GM18520 (cell line): ENCODE measurements around the gene CRELD2.
"Not testable (repeated sequence)": the region's sequence is repeated elsewhere in the genome, so short reads cannot be mapped to it uniquely, and the experiment has no call there.

Experiments
- ATAC-seq: cut with Tn5 transposase; IDR thresholded peaks from one replicate; pipeline ENCODE4 v1.9.1; 2021; ENCODE audit not compliant: unreplicated experiment

The CRELD2 gene

DNA sequence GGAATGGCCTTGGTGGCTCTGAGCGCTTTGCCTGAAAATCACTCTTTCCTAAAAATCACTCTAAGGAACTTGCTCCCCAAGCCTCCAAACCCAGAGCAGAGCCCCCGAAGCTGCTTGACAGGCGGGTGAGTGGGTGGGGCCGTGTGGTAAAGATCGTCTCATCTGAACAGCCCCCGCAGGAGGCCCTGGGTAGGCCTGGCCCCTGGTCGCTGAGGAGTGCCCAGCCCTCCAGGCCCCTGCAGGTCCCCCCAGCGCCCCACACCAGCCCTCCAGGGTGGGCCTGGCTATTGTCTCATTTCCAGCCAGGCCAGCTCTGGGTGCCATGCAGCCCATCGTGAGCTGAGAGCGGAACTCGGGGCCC, 25.0 kb downstream of the CRELD2 start:
- no peak for ATAC-seq

DNA sequence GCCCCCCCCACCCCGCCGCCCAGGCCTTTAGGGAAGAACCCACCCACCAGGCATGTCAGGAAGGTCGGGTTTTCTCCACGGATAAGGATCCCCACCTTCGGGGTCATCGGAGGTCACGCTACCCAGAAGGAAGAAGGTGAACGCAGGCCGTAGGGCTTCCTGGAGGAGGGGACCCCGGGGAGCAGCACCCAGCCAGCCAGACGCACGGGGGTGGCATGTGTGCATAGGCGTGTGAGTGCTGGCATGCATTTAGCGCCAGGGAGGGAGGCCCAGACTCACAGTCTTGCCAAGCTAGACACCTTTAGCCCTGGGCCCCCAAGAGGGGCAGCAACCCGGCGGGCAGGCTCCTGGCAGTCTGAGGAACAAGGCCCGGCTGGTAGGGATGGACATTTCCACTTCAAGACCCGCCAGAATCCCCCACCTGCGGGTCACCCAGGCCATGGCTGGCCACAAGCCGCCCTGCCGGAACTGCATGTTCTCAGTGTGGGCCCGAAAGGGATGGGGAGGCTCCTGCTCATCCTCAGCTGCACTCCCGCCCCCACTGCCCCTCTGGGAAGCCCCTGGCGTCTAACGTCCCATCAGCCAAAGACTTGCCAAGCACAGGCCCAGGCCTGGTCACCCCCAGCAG, 25.5 kb downstream of the CRELD2 start:
- no peak for ATAC-seq

DNA sequence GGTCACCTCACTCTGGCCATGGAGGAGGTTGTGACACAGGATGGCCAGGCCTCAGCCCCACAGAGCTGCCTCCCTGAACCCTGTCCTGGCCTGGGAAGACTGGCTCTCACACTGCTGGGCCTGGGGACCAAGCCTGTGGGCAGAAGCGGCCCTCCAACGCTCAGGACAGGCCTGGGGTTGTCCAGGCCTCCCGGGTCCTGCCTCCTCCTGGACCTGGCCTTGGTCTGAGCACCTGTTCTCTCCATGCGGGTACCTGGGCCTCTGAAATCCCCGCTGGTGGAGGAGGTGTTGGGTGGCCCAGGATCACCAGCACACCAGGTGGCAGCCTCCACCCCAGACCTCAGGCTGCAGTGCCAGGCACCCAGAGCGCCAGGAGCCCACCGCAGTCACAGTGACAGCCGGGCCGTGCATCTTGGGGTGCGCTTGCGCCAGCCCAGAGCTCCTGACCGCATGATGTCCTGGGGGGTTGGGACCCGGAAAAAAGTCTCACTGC, 26.0 kb downstream of the CRELD2 start:
- ATAC-seq: no peak

DNA sequence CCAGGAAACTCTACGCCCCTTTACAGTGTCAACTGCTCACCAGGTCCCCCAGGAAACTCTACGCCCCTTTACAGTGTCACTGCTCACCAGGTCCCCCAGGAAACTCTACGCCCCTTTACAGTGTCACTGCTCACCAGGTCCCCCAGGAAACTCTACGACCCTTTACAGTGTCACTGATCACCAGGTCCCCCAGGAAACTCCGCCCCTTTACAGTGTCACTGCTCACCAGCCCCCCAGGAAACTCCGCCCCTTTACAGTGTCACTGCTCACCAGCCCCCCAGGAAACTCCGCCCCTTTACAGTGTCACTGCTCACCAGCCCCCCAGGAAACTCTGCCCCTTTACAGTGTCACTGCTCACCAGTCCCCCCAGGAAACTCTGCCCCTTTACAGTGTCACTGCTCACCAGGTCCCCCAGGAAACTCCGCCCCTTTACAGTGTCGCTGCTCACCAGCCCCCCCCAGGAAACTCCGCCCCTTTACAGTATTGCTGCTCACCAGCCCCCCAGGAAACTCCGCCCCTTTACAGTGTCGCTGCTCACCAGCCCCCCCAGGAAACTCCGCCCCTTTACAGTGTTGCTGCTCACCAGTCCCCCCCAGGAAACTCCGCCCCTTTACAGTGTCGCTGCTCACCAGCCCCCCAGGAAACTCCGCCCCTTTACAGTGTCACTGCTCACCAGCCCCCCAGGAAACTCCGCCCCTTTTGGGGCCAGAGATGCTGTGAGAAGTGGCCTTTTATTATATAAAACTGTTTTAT, 26.8 kb downstream of the CRELD2 start:
- not testable (repeated sequence) for ATAC-seq

DNA sequence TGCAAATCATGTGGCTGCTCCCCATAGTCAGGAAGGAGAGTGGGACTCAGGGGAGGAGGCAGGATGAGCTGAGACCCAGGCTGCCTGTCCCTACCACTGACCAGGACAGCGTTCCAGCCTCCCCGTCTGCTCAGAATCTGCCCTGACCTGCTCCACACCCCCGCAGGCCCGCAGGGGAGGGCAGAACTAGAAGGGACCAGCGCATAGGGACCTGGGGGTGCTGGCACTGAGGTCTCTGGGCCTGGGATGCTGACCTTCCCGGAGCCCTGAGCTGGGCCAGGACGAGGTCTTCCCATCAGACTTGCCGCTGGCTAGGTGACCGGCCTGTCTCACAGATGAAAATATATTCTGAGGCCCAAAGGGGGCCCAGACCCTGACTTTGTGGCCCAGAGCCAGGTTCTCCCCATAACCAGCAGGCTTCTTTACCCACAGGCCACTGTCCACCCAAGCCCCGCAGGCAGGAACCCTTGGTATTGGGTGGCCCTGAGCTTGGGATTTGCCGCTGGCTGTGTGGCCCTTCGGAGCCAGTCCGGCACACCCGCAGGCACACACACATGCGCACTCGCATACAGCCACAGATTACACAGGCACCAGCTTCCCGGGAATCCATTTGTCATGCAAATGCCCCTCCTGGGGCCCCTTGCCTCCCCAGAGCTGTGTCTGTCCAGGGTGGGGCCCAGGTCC, 28.3 kb downstream of the CRELD2 start:
- no peak for ATAC-seq

DNA sequence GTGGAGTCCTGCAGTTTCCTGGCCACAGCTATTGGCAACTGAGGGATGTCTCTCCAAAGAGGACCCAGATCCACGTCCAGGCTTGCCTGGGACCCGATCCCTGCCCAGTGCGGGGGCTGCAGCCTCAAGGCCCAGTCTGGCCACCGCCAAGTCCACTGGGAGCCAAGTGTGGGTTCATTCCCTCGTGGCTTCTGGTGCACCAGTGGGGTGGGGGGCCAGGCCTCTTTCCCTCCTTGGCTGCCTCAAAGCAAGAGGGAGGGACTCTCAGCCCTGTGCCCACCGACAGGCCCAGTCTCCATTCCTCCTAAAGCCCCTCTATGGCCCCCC, 28.8 kb downstream of the CRELD2 start:
- ATAC-seq: no peak

DNA sequence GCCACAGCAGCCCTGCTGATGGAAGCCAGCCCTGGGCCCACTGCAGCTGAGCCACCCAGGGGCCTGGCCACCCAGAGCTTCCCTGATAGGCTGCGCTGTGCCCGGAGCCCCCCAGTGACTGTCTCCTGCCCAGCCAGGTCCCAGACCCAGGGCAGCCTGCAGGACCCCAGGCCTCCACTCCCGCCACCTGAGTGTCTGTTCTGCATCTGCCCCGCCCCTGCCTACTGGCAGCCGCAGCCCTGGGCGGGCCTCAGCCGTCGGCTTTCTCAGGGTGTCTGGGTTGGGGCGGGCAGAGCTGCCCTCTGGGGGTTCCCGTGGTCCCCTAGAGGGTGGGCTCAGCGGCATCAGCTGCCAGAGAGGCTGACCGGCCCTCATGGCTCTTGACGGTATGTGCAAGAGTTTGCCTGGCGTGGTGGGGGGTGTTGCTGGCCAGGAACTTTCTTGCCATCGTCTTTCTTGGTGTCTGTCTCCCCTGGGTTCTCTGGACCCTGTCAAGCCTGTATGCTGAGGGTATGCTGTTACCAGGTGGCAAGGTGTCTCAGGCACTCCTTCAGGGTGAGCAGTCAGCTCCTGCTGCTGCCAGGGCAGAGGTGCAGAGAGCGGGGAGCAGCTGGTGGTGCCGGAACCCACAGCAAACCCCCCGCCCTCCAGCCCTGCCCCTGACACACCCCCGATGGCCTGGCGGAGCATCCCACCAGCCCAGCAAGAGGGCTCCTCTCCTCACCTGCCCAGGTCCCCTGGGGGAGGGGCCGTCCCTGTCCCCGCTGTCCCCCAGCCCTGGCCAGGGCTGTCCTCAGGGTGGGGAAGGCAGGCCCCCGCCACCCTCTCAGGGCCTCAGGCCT, 29.9 kb downstream of the CRELD2 start:
- ATAC-seq: no peak

DNA sequence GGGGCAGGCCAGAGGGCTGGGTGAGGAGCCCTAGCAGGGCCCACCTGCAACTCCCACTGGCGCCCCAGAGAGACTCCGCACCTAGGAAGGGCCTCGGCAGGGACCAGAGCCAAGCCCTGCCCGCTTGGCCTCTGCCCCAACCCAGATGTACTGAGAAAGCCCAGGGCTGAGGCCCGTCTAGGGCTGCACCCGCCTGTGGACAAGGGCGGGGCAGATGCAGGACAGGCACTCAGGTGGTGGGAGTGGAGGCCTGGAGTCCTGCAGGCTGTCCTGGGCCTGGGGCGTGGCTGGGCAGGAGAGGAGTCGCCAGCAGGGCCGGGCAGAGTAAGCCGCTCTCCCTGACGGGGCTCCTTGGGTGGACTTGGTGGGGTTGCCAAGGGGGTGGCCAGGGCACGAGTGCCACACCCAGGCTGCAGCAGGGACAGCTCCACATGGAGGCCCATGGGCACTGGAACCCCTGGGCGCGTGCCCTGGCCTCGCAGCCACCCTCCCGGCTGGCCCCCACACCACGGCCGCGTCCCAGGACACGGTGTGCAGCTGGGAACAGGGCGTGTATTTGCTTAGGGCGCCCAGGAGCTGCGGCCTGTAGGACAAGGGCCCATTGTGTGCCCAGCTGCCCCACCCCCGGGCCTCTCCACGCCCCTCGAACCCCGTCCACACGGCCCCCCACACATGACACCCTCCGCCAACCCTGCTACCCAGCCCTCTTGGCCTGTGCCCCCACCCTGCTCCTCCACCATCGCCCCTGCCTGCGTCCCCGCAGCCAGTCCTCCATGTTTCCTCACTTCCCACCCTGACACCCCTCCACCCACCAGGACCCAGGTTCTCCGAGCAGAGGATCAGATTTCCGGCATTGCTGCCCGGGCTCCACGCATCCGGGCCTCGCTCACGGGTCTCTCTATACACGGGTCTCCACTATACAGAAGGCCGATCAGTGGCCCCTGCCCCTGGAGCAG, 30.8 kb downstream of the CRELD2 start:
- ATAC-seq: no peak

DNA sequence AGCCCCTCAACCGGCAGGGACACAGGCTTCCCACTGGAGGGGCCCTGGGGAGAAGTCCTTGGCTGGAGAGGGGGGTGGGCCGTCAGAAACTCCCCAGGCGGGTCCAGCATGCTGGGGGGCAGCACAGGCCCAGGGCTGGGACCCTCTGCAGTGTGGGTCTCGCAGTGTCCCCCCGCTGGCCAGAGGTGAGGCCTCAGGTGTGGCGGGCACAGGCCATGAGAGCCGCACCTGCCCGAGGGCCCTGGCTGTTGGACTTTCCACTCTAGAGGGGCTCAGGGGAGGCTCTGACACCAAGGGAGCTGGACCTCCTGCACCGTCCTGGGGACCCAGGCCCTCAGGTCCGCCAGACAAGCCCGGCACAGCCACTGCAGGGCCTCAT, 31.5 kb downstream of the CRELD2 start:
- no peak for ATAC-seq

DNA sequence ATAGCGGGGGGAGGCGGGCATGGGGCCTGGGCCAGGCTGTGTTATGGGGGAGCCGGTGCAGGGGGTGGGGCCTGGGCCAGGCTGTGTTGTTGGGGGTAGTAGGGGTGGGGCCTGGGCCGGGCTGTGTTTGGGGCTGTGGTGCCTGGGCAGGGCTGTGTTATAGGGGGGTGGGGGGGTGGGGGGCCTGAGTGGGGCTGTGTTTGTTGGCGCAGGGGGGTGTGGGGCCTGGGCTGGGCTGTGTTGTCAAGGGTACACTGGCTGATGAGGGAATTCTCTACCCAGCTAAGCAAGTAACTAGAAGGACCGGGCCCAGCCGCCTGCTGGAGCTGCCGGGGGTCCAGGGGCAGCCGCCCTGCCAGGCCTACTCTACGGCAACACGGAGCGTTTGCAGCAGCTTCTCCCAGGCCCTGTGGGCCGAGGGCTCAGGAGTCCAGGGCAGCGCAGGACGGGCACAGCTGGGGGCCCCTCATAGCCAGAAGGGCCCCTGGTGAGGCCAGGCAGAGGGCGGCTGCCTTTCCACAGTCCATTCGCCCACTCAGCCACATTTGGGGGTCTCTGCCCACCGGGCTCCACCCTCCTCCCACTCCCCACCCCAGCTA, 32.1 kb downstream of the CRELD2 start:
- no peak for ATAC-seq

DNA sequence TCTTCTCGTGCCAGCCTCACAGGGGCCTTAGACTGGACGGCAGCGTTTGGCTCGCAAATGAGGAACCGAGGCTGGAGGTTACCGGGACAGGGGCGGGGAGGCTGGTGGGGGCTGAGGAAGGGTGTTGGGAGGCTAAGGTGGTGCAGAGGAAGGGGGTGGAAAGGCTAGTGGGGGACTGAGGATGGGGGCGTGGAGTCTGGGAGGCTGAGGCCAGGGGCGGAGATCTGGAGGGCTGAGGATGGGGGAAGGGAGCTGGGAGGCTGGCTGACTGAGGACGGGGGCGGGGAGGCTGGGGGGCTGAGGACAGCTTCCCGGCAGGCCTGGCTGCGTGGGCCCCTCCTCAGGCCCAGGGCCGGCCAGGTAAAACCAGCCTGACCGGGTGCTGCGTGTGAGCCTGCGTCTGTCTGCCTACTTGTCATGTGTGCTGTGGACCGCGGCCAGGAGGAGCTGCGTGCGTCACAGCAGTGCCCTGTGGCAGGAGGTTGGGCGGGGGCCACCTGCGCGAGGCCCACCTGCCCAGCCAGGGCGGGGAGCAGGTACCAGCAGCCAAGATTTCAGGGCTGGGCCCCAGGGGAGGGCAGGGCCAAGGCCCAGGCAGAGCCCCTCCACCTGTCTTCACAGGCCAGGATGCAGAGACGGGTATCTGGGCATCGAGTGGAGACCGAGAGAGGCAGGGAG, 32.7 kb downstream of the CRELD2 start:
- no peak for ATAC-seq

DNA sequence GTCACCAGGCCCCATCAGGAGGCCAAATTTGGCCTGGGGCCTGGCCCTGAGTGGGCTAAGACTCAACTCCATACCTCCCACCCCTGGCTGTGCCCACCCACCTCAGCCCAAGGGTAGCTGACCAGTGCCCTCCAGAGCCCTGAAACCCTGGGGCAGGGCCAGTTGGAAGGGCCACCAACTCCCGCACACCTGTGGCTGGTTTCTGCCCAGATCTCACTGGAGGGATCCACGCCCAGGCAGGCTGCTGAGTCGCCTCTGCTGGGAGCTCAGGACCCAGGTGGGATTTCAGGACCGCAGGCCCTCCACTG, 33.2 kb downstream of the CRELD2 start:
- no peak for ATAC-seq

DNA sequence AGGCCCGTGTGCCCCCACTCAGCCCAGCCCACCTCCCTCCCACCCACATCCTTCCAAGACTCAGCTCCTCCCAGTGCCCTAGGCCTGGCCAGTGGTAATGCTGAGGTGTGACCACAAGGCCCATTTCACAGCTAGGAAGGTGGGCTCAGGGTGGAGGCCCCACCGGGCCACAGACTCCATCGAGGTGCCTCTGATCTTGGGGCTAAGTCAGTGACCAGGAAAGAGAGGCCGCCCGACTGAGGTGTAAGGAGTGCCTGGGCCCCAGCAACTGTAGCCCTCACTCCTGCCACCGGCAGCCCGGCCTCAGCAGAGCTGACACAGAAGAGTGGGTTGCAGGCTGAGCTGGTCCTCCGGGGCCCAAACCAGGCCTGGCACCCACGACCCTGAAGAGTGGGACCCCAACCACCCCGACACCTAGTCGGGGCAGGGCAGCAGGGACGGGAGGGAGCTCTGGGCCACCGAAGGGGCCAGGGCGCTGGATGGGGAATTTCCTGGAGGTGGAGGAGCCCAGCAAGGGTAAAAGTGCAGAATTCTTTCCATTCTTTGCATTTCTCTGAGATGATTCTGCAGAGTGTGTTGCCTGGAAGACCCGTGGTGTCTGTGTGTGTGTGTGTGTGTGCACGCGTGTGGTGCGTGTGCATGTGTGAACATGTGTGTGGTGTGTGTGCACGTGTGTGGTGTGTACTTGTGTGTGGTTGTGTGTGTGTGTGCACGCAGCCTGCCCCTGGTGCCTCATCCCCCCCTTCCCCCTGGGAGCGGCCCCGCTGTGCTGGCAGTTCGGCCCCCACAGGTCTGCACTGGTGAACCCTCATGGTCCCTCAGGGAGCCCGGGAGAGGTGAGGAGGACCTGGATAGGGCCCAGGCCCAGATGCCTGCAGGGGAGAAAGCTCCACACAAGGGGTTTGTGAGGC, 33.8 kb downstream of the CRELD2 start:
- no peak for ATAC-seq

DNA sequence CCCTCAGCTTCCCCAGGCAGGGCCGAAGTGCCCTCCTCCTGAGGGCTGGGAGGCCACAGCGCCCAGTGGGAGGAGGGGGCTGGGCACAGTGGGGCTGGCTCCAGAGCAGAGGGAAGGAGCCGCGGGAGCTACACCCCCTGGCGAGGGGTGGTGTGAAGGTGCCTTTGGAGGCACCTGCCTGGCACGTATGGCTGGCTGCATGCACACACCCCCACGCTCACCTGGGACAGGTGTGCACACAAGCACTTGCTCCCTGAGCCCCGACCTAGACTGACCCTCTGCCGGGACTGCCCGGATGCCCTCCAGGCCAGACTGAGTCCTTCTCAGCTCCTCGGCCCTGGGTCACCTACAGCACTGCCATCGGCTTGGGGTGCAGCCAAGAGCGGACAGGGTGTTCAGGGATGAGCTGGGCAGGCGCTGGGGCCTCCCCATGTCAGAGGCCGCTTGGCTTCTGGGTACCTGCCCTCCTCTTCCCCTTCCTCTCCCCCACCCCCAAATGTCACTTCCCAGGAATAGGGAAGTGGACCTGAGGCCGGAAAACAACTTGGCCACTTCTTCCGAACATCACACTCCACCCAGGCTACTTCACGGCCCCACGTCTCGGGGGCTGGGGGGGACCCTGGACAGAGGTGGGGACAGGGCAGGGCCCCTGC, 34.7 kb downstream of the CRELD2 start:
- ATAC-seq: no peak

DNA sequence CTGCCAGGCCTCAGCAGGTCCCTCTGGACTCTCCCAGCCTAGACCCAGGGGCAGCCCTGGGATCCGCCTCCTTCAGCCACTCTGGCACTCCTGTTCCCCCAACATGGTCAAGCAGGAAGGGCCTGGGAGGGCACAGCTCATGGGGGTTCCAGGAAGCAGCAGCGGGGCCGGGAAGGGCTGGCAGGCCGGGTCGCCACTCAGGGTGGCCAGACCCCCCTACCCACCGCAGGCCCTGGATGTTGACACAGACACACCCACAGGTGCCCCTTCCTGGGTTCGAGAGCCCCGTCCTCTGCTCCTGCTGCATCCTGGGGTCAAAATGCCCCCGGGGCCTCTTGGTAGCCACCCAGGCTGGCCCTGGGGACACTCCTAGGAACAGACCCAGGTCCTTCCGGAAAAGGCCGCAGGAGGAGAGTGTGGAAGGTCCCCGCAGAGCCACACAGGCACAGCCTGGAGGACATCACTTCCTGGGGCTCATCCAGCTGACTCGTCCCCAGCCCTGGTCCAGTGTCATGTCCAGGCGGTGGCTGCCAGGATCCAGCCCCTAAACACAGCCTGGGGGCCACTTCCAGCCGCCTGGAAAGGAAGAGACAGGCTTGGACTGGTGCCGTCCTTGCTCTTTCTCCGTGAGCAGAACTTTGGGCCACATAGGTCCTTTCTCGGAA, 35.4 kb downstream of the CRELD2 start:
- no peak for ATAC-seq

DNA sequence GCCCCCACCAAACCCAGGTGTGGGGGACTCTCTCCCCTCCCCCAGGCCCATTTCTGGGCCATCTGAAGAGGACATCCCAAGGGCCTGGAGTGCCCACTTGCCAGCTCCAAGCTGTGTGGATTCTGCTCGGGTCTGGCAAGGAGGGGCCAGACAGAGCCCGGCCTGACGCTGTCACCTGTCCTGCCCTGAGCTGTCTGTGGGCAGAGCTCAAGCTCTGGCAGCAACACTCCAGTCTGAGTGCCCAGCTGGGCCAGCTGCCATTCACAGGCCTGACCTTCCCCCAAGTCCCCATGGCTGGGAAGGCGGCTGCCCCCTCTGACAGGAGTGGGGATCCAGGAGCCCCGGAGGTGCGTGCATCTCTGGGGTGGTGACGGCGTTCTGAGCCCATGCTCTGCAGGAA, 35.9 kb downstream of the CRELD2 start:
- ATAC-seq: no peak

DNA sequence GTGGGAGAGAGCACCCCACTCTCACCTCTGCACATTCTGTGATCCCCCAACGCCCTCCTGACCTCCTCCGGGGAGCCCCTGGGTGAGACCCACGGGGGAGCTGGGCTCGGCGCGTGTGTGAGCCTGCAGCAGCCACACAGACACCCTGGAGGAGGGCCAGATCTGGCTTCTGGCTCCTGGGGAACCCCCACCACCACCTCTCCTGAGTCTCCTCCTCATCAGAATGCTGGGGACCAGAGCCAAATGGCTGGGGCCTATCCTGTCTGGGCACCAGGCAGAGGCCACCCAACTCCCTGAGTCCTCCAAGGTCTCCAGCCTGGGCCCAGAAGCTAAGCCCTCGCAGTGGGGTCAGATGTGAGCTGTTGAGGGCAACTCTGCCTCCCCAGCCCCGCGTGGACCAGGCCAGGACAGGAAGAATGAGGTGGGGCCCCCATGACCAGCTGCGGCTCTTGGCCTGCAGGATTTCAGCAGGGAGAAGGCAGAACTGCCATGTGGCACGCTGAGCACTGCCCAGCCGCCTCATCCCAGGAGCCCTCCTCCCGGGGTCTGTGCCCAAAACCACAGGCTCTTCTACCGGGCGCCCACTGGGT, 36.7 kb downstream of the CRELD2 start:
- no peak for ATAC-seq
